HCT116 (cell line): ENCODE measurements around the gene MUTYH. TPM values are rescaled to one million over a fixed set of nuclear protein-coding genes. Genes with fewer than 3 reads are reported as not detected.

ENCODE experiments used
- ATAC-seq: fragments of 200-7000 bp; cut with Tn5 transposase; 2 replicates; pipeline ENCODE4 v1.9.1; 2020; ENCODE audit warnings: mild to moderate bottlenecking, moderate library complexity
- BruUV-seq: library from RNA; stranded (reverse); fragments of 400-500 nt; replicated peaks from 2 replicates; lab custom pipeline; 2021; lab: Mats Ljungman, UMichigan
- CTCF ChIA-PET: fragments of 300-600 bp; sonication (Branson Sonifier 250); formaldehyde crosslinking; loops from one replicate; lab custom pipeline; 2021; ENCODE audit warnings: antibody characterized with exemption; lab: Charles Lee
- POLR2A ChIA-PET: fragments of 300-600, 350-600 bp; sonication (Branson Sonifier 250); formaldehyde crosslinking; loops from one replicate; lab custom pipeline; 2021; ENCODE audit warnings: antibody characterized with exemption; lab: Charles Lee
- RAD21 ChIA-PET, 2 experiments: fragments of 300-600 bp; sonication (Branson Sonifier 250); formaldehyde crosslinking; loops; one replicate each; lab custom pipeline; 2023; ENCODE audit warnings: low total read pairs in 2 of 2; ENCODE audit not compliant: uncharacterized antibody in 2 of 2, unreplicated experiment in 2 of 2, low non-redundant PET in 1 of 2; lab: Charles Lee
- DNase-seq: peaks from one replicate; pipeline ENCODE4 v3.0.0-alpha.2; 2010; ENCODE audit warnings: low read depth, low spot score
- H2AFZ ChIP-seq: fragments of 200-600 bp; shearing (Covaris generic), sonication (generic); 2 replicates; pipeline ENCODE4 v1.6.1; 2017; ENCODE audit warnings: low read depth, mixed run types, mixed read lengths, antibody characterized with exemption, low read length; ENCODE audit not compliant: poor library complexity, severe bottlenecking
- H3K27ac ChIP-seq: 2 replicates; pipeline ENCODE4 v1.5.1; 2012; ENCODE audit warnings: low read depth, low read length
- H3K27me3 ChIP-seq: fragments of 200-600 bp; sonication (generic); 2 replicates; pipeline ENCODE4 v1.6.1; 2016; ENCODE audit warnings: mixed run types, low read length, mixed read lengths; ENCODE audit not compliant: insufficient read depth
- H3K36me3 ChIP-seq, 2 experiments: fragments of 200-500 bp in 1 of 2; fragments of 200-600 bp in 1 of 2; sonication (Bioruptor generic) in 1 of 2; sonication (generic) in 1 of 2; 2 replicates each; pipeline versions ENCODE4 v1.5.1 to v1.6.1; 2014 to 2016; ENCODE audit warnings: low read length in 2 of 2, inconsistent platforms in 1 of 2, mixed read lengths in 1 of 2, mixed run types in 1 of 2; ENCODE audit not compliant: insufficient read depth in 2 of 2, control insufficient read depth in 1 of 2
- H3K4me1 ChIP-seq, 2 experiments: fragments of 200-600 bp in 1 of 2; sonication (generic) in 1 of 2; 2 replicates each; pipeline versions ENCODE4 v1.5.1 to v1.6.1; 2012 to 2017; ENCODE audit warnings: low read length in 2 of 2, inconsistent platforms in 1 of 2, mild to moderate bottlenecking in 1 of 2, mixed read lengths in 1 of 2, mixed run types in 1 of 2, moderate library complexity in 1 of 2; ENCODE audit not compliant: insufficient read depth in 2 of 2, control insufficient read depth in 1 of 2
- H3K4me2 ChIP-seq: fragments of 200-600 bp; sonication (generic); 2 replicates; pipeline ENCODE4 v1.6.1; 2017; ENCODE audit warnings: mixed run types, low read length, mixed read lengths
- H3K4me3 ChIP-seq, 2 experiments: fragments of 200-600 bp in 1 of 2; sonication (generic) in 1 of 2; replicated peaks in 1 of 2; 2 replicates each; pipeline ENCODE4 v1.5.1; 2011 to 2016; ENCODE audit warnings: low read length in 2 of 2, control low read depth in 1 of 2, low read depth in 1 of 2, mild to moderate bottlenecking in 1 of 2, mixed read lengths in 1 of 2, mixed run types in 1 of 2
- H3K79me2 ChIP-seq: fragments of 200-600 bp; sonication (generic); 2 replicates; pipeline ENCODE4 v1.6.1; 2017; ENCODE audit warnings: mild to moderate bottlenecking, mixed run types, low read length, moderate library complexity, mixed read lengths; ENCODE audit not compliant: insufficient read depth
- H3K9ac ChIP-seq: fragments of 200-600 bp; sonication (generic); 2 replicates; pipeline ENCODE4 v1.6.1; 2016; ENCODE audit warnings: low read length, mixed read lengths
- H3K9me2 ChIP-seq: fragments of 200-600 bp; sonication (generic), shearing (Covaris generic); 2 replicates; pipeline ENCODE4 v1.6.1; 2017; ENCODE audit warnings: mixed run types, mild to moderate bottlenecking, moderate library complexity; ENCODE audit not compliant: insufficient read depth
- H3K9me3 ChIP-seq, 2 experiments: fragments of 200-500 bp in 1 of 2; fragments of 200-600 bp in 1 of 2; sonication (Bioruptor generic) in 1 of 2; sonication (generic) in 1 of 2; 2 replicates each; pipeline ENCODE4 v1.6.1; 2014 to 2017; ENCODE audit warnings: low read length in 2 of 2, mixed read lengths in 2 of 2, inconsistent platforms in 1 of 2, low read depth in 1 of 2, mild to moderate bottlenecking in 1 of 2, mixed run types in 1 of 2, moderate library complexity in 1 of 2; ENCODE audit not compliant: control insufficient read depth in 1 of 2, insufficient read depth in 1 of 2
- H4K20me1 ChIP-seq: fragments of 200-600 bp; sonication (generic), shearing (Covaris generic); 2 replicates; pipeline ENCODE4 v1.6.1; 2017; ENCODE audit warnings: mixed run types, mild to moderate bottlenecking, moderate library complexity; ENCODE audit not compliant: insufficient read depth
- CBX3 ChIP-seq: IDR thresholded peaks from 2 replicates; pipeline ENCODE4 v1.6.1; 2012; ENCODE audit warnings: low read depth
- ELF1 ChIP-seq: IDR thresholded peaks from 2 replicates; pipeline ENCODE4 v1.6.1; 2012; ENCODE audit warnings: low read depth, borderline replicate concordance
- EZH2phosphoT487 ChIP-seq: fragments of 200-600 bp; IDR thresholded peaks from 2 replicates; pipeline ENCODE4 v1.6.1; 2018; ENCODE audit warnings: antibody characterized with exemption, borderline replicate concordance
- FOSL1 ChIP-seq: IDR thresholded peaks from 2 replicates; pipeline ENCODE4 v1.6.1; 2012; ENCODE audit warnings: low read depth
- POLR2AphosphoS5 ChIP-seq: IDR thresholded peaks from 2 replicates; pipeline ENCODE4 v1.6.1; 2011; ENCODE audit warnings: mild to moderate bottlenecking, low read depth, low read length, moderate library complexity
- RAD21 ChIP-seq: IDR thresholded peaks from 2 replicates; pipeline ENCODE4 v1.6.1; 2012; ENCODE audit warnings: low read depth, mild to moderate bottlenecking
- SIN3A ChIP-seq: IDR thresholded peaks from 2 replicates; pipeline ENCODE4 v1.6.1; 2012; ENCODE audit warnings: low read depth
- SP1 ChIP-seq: IDR thresholded peaks from 2 replicates; pipeline ENCODE4 v1.6.1; 2012; ENCODE audit warnings: low read depth
- SRF ChIP-seq: IDR thresholded peaks from 2 replicates; pipeline ENCODE4 v1.6.1; 2012; ENCODE audit warnings: low read depth
- TCF7L2 ChIP-seq: IDR thresholded peaks from 2 replicates; pipeline ENCODE4 v1.7.0; 2011; ENCODE audit warnings: borderline replicate concordance, inconsistent platforms; ENCODE audit not compliant: insufficient read depth, insufficient read length; ENCODE audit errors: extremely low read depth
- YY1 ChIP-seq: IDR thresholded peaks from 2 replicates; pipeline ENCODE4 v1.6.1; 2011; ENCODE audit warnings: low read length, low read depth, moderate library complexity, mild to moderate bottlenecking; ENCODE audit not compliant: insufficient replicate concordance; ENCODE audit errors: extremely low read depth
- ZNF274 ChIP-seq: fragments of 200-500 bp; sonication (Bioruptor generic); IDR thresholded peaks from 2 replicates; pipeline ENCODE4 v1.6.1; 2014; ENCODE audit warnings: mild to moderate bottlenecking, low read depth, low read length, inconsistent platforms
- intact Hi-C: fragments of 100-400 bp; cut with micrococcal nuclease; formaldehyde crosslinking; loops from 2 replicates; pipeline ENCODE4 v1.10.0; 2022
- total RNA-seq: library from RNA; stranded (reverse); gene quantifications from one replicate; pipeline ENCODE4 v1.2.1, GENCODE V29; 2021; ENCODE audit not compliant: unreplicated experiment
- TF ChIP-seq, protein P1 (sequence below): IDR thresholded peaks from 2 replicates; pipeline ENCODE4 v1.6.1; 2011; ENCODE audit warnings: mild to moderate bottlenecking, low read length, moderate library complexity; ENCODE audit not compliant: insufficient replicate concordance; ENCODE audit errors: extremely low read depth
- TF ChIP-seq, protein P2 (sequence below), 3 experiments: fragments of 200-600 bp in 1 of 3; sonication (generic) in 1 of 3; IDR thresholded peaks in 2 of 3; conservative IDR thresholded peaks in 1 of 3; 2 replicates each; pipeline ENCODE4 v1.5.1; 2012 to 2017; ENCODE audit warnings: low read depth in 2 of 3, low read length in 2 of 3, antibody characterized with exemption in 1 of 3, borderline replicate concordance in 1 of 3, control low read depth in 1 of 3, mild to moderate bottlenecking in 1 of 3, mixed read lengths in 1 of 3, mixed run types in 1 of 3, moderate library complexity in 1 of 3; ENCODE audit not compliant: insufficient read depth in 1 of 3
- TF ChIP-seq, protein P3 (sequence below): IDR thresholded peaks from 2 replicates; pipeline ENCODE4 v1.6.1; 2012

Gene MUTYH
- total RNA-seq, 1 experiment from 2014 or later: 44.8 TPM

DNA sequence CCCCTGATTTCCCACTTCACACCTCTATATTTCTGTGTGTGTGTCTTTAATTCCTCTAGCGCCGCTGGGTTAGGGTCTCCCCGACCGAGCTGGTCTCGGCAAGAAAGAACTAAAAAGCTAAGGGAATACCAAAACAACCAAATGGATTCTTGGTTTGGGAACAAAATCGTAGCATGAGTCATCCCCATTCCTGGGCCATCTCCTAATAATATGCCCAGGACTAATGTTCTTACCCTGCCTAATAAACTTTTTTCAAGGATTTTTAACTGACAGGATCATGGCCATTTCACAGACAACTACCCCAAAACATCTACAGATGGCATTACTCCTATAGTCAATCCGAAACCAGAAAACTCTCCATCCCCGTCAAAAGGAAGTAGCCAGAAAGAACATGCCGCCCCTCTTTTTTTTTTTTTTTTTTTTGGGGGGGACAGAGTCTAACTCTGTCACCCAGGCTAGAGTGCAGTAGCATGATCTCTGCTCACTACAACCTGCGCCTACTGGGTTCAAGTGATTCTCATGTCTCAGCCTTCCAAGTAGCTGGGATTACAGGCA, 17.7 kb downstream of the MUTYH start:
- no peak overlapping the region for H3K27ac ChIP-seq
- H3K27me3 ChIP-seq: no peaks in the 10 kb centered on the region
- no peaks in the 10 kb centered on the region for H3K36me3 ChIP-seq
- ATAC-seq (no peak), DNase-seq (no peak)
- TF ChIP-seq EZH2phosphoT487 (no peak), RAD21 (no peak), CBX3 (no peak), TCF7L2 (no peak), ZNF274 (no peak), SP1 (no peak), SIN3A (no peak), SRF (no peak), YY1 (no peak), ELF1 (no peak), POLR2AphosphoS5 (no peak), FOSL1 (no peak)
- TF ChIP-seq, protein P1, sequence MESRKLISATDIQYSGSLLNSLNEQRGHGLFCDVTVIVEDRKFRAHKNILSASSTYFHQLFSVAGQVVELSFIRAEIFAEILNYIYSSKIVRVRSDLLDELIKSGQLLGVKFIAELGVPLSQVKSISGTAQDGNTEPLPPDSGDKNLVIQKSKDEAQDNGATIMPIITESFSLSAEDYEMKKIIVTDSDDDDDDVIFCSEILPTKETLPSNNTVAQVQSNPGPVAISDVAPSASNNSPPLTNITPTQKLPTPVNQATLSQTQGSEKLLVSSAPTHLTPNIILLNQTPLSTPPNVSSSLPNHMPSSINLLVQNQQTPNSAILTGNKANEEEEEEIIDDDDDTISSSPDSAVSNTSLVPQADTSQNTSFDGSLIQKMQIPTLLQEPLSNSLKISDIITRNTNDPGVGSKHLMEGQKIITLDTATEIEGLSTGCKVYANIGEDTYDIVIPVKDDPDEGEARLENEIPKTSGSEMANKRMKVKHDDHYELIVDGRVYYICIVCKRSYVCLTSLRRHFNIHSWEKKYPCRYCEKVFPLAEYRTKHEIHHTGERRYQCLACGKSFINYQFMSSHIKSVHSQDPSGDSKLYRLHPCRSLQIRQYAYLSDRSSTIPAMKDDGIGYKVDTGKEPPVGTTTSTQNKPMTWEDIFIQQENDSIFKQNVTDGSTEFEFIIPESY: no peak
- TF ChIP-seq, protein P2, sequence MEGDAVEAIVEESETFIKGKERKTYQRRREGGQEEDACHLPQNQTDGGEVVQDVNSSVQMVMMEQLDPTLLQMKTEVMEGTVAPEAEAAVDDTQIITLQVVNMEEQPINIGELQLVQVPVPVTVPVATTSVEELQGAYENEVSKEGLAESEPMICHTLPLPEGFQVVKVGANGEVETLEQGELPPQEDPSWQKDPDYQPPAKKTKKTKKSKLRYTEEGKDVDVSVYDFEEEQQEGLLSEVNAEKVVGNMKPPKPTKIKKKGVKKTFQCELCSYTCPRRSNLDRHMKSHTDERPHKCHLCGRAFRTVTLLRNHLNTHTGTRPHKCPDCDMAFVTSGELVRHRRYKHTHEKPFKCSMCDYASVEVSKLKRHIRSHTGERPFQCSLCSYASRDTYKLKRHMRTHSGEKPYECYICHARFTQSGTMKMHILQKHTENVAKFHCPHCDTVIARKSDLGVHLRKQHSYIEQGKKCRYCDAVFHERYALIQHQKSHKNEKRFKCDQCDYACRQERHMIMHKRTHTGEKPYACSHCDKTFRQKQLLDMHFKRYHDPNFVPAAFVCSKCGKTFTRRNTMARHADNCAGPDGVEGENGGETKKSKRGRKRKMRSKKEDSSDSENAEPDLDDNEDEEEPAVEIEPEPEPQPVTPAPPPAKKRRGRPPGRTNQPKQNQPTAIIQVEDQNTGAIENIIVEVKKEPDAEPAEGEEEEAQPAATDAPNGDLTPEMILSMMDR (IDR thresholded peaks at IDR 0.05 in 2 of 3, conservative IDR thresholded peaks at IDR 0.05 in 1 of 3; ENCODE audit: borderline replicate concordance in 1 of 3, insufficient read depth in 1 of 3, low read depth in 2 of 3, low read length in 2 of 3): no peak
- TF ChIP-seq, protein P3, sequence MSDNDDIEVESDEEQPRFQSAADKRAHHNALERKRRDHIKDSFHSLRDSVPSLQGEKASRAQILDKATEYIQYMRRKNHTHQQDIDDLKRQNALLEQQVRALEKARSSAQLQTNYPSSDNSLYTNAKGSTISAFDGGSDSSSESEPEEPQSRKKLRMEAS: no peak
- ChIA-PET CTCF (interaction anchor here (0.9 kb wide), 1 partner anchor 17 kb away, joined by 3 read pairs; no protein-coding TSS in a partner anchor), RAD21 (interaction anchor here in 1 of 2 experiments (0.7 kb wide), 1 partner anchor 28 kb away, joined by 5 read pairs; no protein-coding TSS in a partner anchor), POLR2A (no interaction called here)
- H2AFZ ChIP-seq: no peak overlapping the region
- no peak overlapping the region for H3K4me2 ChIP-seq
- no peak overlapping the region for H3K4me3 ChIP-seq
- intact Hi-C loops: no loop called here
- no peaks in the 10 kb centered on the region for H3K9me2 ChIP-seq
- no peaks in the 10 kb centered on the region for H3K79me2 ChIP-seq
- BruUV-seq: no TSS peak
- no peaks in the 10 kb centered on the region for H3K4me1 ChIP-seq
- no peaks in the 10 kb centered on the region for H3K9me3 ChIP-seq
- H4K20me1 ChIP-seq: no peaks in the 10 kb centered on the region
- no peak overlapping the region for H3K9ac ChIP-seq
